Keratinocyte (primary cell): Measurements from ENCODE around the gene RAMP1. TPM values are rescaled to one million over a fixed set of nuclear protein-coding genes. Genes with fewer than 3 reads are reported as not detected.

ENCODE experiments used
- DNase-seq: peaks from one replicate; pipeline ENCODE4 v3.0.0-alpha.2; 2011; ENCODE audit warnings: low read depth, missing footprints, low spot score
- FAIRE-seq: peaks from 2 replicates; lab custom pipeline; 2011; peaks lifted over from hg19 to GRCh38; lab: Jason Lieb, UNC
- H2AFZ ChIP-seq: 2 replicates; pipeline ENCODE4 v1.6.0; 2012; ENCODE audit warnings: low read length, control low read depth, inconsistent platforms; ENCODE audit not compliant: control insufficient read depth
- H3K27ac ChIP-seq: 2 replicates; pipeline ENCODE4 v1.5.1; 2011; ENCODE audit warnings: low read length; ENCODE audit not compliant: control insufficient read depth, insufficient read depth
- H3K27me3 ChIP-seq: 3 replicates; pipeline ENCODE4 v1.6.0; 2011; ENCODE audit warnings: low read length; ENCODE audit not compliant: control insufficient read depth, insufficient read depth; ENCODE audit errors: extremely low read depth
- H3K36me3 ChIP-seq, 2 experiments: 2 replicates in 1 of 2; 3 replicates in 1 of 2; pipeline ENCODE4 v1.5.1; 2011; ENCODE audit warnings: low read length in 2 of 2, mild to moderate bottlenecking in 1 of 2; ENCODE audit not compliant: control insufficient read depth in 2 of 2, insufficient read depth in 2 of 2; ENCODE audit errors: extremely low read depth in 1 of 2
- H3K4me1 ChIP-seq: 3 replicates; pipeline ENCODE4 v1.5.1; 2011; ENCODE audit warnings: low read length; ENCODE audit not compliant: control insufficient read depth, insufficient read depth; ENCODE audit errors: extremely low read depth
- H3K4me2 ChIP-seq: 3 replicates; pipeline ENCODE4 v1.6.0; 2011; ENCODE audit warnings: low read depth, low read length; ENCODE audit not compliant: control insufficient read depth, insufficient read depth; ENCODE audit errors: extremely low read depth
- H3K4me3 ChIP-seq, 3 experiments: fragments of 200-600 bp in 1 of 3; sonication (generic) in 1 of 3; 2 replicates in 2 of 3; 3 replicates in 1 of 3; pipeline ENCODE4 v1.5.1; 2011 to 2016; ENCODE audit warnings: low read length in 3 of 3, mild to moderate bottlenecking in 3 of 3, control low read depth in 2 of 3, inconsistent platforms in 1 of 3, low read depth in 1 of 3, mixed read lengths in 1 of 3, mixed run types in 1 of 3, moderate library complexity in 1 of 3; ENCODE audit not compliant: control insufficient read depth in 2 of 3, insufficient read depth in 2 of 3; ENCODE audit errors: extremely low read depth in 1 of 3
- H3K79me2 ChIP-seq: 2 replicates; pipeline ENCODE4 v1.6.0; 2012; ENCODE audit warnings: low read length; ENCODE audit not compliant: control insufficient read depth, insufficient read depth
- H3K9ac ChIP-seq: 3 replicates; pipeline ENCODE4 v1.6.0; 2011; ENCODE audit warnings: low read length; ENCODE audit not compliant: control insufficient read depth, insufficient read depth; ENCODE audit errors: extremely low read depth
- H3K9me1 ChIP-seq: 3 replicates; pipeline ENCODE4 v1.6.0; 2011; ENCODE audit warnings: low read length; ENCODE audit not compliant: control insufficient read depth, insufficient read depth; ENCODE audit errors: extremely low read depth
- H3K9me3 ChIP-seq: 2 replicates; pipeline ENCODE4 v1.5.1; 2012; ENCODE audit warnings: low read depth, low read length; ENCODE audit not compliant: control insufficient read depth
- H4K20me1 ChIP-seq: 3 replicates; pipeline ENCODE4 v1.6.0; 2011; ENCODE audit warnings: low read length; ENCODE audit not compliant: control insufficient read depth, insufficient read depth; ENCODE audit errors: extremely low read depth
- CTCF ChIP-seq, 3 experiments: IDR thresholded peaks in 1 of 3; conservative IDR thresholded peaks in 1 of 3; optimal IDR thresholded peaks in 1 of 3; 2 replicates in 2 of 3; 3 replicates in 1 of 3; pipeline versions ENCODE3 to v1.5.1; 2011; ENCODE audit warnings: low read length in 3 of 3, mild to moderate bottlenecking in 3 of 3, moderate library complexity in 2 of 3, control low read depth in 1 of 3, inconsistent platforms in 1 of 3; ENCODE audit not compliant: insufficient read depth in 2 of 3; ENCODE audit errors: extremely low read depth in 1 of 3
- EZH2 ChIP-seq: IDR thresholded peaks from one replicate; pipeline ENCODE4 v1.6.1; 2012; ENCODE audit warnings: inconsistent platforms, mild to moderate bottlenecking, low read length, moderate library complexity
- dilution Hi-C: fragments of 300-500 bp; cut with MboI; formaldehyde crosslinking; loops from one replicate; pipeline ENCODE4 v1.7.0; 2020; ENCODE audit warnings: low sequenced_read_pairs; ENCODE audit not compliant: extremely low pct_ligation_motif_present
- polyA plus RNA-seq, 5 experiments: library from polyadenylated mRNA; depleted of rRNA in 3 of 5; stranded (reverse) in 3 of 5; stranded (forward) in 1 of 5; unstranded in 1 of 5; fragments of >200 nt; gene quantifications; 1 replicate in 1 of 5; 2 replicates in 3 of 5; 3 replicates in 1 of 5; pipeline versions ENCODE4 v1.2.1 to v1.2.3, GENCODE V29; 2011 to 2012; ENCODE audit warnings: missing spikeins in 2 of 5, low read depth in 1 of 5, low replicate concordance in 1 of 5

RAMP1 gene
- polyA plus RNA-seq, 1 donor (not counting 4 experiments of a cell fraction or from before 2014, with no cell fraction given), result 0.69 TPM

- Histone ChIP-seq H3K36me3 (no peaks in the 10 kb centered on the region), H4K20me1 (no peaks in the 10 kb centered on the region), H3K79me2 (no peaks in the 10 kb centered on the region), H3K9me3 (no peaks in the 10 kb centered on the region), H2AFZ (no peak overlapping the region), H3K4me3 (no peak overlapping the region), H3K9me1 (no peaks in the 10 kb centered on the region), H3K9ac (no peak overlapping the region), H3K27me3 (no peaks in the 10 kb centered on the region), H3K4me1 (peaks cover 14% of the 10 kb centered on the region), H3K4me2 (no peak overlapping the region), H3K27ac (no peak overlapping the region)
- no peak for TF ChIP-seq EZH2
- no peak for TF ChIP-seq CTCF (optimal IDR thresholded peaks at IDR 0.05 in 1 of 3, IDR thresholded peaks at IDR 0.05 in 1 of 3, conservative IDR thresholded peaks at IDR 0.05 in 1 of 3; ENCODE audit: extremely low read depth in 1 of 3, insufficient read depth in 2 of 3, low read length in 3 of 3)
- FAIRE-seq (no peak), DNase-seq (no peak)
- dilution Hi-C loops, result no loop called here
Observed at GRCh38 chr2:237819231-237819630, 40.2 kb upstream of the RAMP1 start.

- no peaks in the 10 kb centered on the region for H3K9me1 ChIP-seq
- no peak for DNase-seq
- H3K79me2 ChIP-seq, result no peaks in the 10 kb centered on the region
- no peak overlapping the region for H2AFZ ChIP-seq
- H4K20me1 ChIP-seq, result no peaks in the 10 kb centered on the region
- H3K27ac ChIP-seq, result no peak overlapping the region
- no peaks in the 10 kb centered on the region for H3K36me3 ChIP-seq
- FAIRE-seq, result no peak
- TF ChIP-seq CTCF (optimal IDR thresholded peaks at IDR 0.05 in 1 of 3, IDR thresholded peaks at IDR 0.05 in 1 of 3, conservative IDR thresholded peaks at IDR 0.05 in 1 of 3; ENCODE audit: extremely low read depth in 1 of 3, insufficient read depth in 2 of 3, low read length in 3 of 3) (no peak), EZH2 (no peak)
- H3K9me3 ChIP-seq, result no peaks in the 10 kb centered on the region
- no peak overlapping the region for H3K9ac ChIP-seq
- H3K4me2 ChIP-seq, result no peak overlapping the region
- dilution Hi-C loops, result no loop called here
- no peaks in the 10 kb centered on the region for H3K27me3 ChIP-seq
- H3K4me3 ChIP-seq, result no peak overlapping the region
- peaks cover 17% of the 10 kb centered on the region for H3K4me1 ChIP-seq
Observed at GRCh38 chr2:237820421-237820820, 39.0 kb upstream of the RAMP1 start.
